Activated CD4-positive, alpha-beta T cell treated with anti-CD3 and anti-CD28 coated beads for 36 hours (primary cell): ENCODE measurements around the gene FYN. TPM values are rescaled to one million over a fixed set of nuclear protein-coding genes. Genes with fewer than 3 reads are reported as not detected.

Source experiments
- ATAC-seq: fragments of 200-7000 bp; cut with Tn5 transposase; one replicate; pipeline ENCODE4 v1.10.0; 2021; ENCODE audit warnings: mild to moderate bottlenecking, moderate library complexity
- CTCF ChIA-PET: fragments of 350-600 bp; sonication (Branson Sonifier 250); formaldehyde crosslinking; loops from one replicate; lab custom pipeline; 2021; ENCODE audit warnings: antibody characterized with exemption; lab: Charles Lee
- POLR2A ChIA-PET: fragments of 350-600 bp; sonication (Branson Sonifier 250); formaldehyde crosslinking; loops from one replicate; lab custom pipeline; 2021; ENCODE audit warnings: antibody characterized with exemption, inconsistent platforms; lab: Charles Lee
- DNase-seq: peaks from one replicate; pipeline ENCODE4 v3.0.0-alpha.2; 2020
- H3K27ac Mint-ChIP-seq: one replicate; pipeline ENCODE4 v1.8.0; 2021; ENCODE audit warnings: mixed read lengths
- H3K27me3 Mint-ChIP-seq: one replicate; pipeline ENCODE4 v1.8.0; 2021; ENCODE audit warnings: mixed read lengths
- H3K36me3 Mint-ChIP-seq: one replicate; pipeline ENCODE4 v1.8.0; 2021; ENCODE audit warnings: low read depth, mixed read lengths
- H3K4me1 Mint-ChIP-seq: one replicate; pipeline ENCODE4 v1.8.0; 2021; ENCODE audit warnings: mixed read lengths
- H3K4me3 Mint-ChIP-seq: one replicate; pipeline ENCODE4 v1.8.0; 2021; ENCODE audit warnings: mild to moderate bottlenecking, moderate library complexity, mixed read lengths
- H3K9me3 Mint-ChIP-seq: one replicate; pipeline ENCODE4 v1.8.0; 2021; ENCODE audit warnings: low read depth, mixed read lengths
- intact Hi-C, 2 experiments: fragments of 100-400 bp; cut with DNase I in 1 of 2; cut with micrococcal nuclease in 1 of 2; formaldehyde crosslinking; loops; one replicate each; pipeline versions ENCODE4 v1.14.2 to v1.15.1; 2022 to 2024; cut with DNase I, micrococcal nuclease
- total RNA-seq, 2 experiments: library from RNA; stranded (reverse); gene quantifications; one replicate each; pipeline ENCODE4 v1.2.3, GENCODE V29; 2021

The FYN gene
- total RNA-seq, 2 experiments from 2014 or later: 345 to 504 TPM

DNA sequence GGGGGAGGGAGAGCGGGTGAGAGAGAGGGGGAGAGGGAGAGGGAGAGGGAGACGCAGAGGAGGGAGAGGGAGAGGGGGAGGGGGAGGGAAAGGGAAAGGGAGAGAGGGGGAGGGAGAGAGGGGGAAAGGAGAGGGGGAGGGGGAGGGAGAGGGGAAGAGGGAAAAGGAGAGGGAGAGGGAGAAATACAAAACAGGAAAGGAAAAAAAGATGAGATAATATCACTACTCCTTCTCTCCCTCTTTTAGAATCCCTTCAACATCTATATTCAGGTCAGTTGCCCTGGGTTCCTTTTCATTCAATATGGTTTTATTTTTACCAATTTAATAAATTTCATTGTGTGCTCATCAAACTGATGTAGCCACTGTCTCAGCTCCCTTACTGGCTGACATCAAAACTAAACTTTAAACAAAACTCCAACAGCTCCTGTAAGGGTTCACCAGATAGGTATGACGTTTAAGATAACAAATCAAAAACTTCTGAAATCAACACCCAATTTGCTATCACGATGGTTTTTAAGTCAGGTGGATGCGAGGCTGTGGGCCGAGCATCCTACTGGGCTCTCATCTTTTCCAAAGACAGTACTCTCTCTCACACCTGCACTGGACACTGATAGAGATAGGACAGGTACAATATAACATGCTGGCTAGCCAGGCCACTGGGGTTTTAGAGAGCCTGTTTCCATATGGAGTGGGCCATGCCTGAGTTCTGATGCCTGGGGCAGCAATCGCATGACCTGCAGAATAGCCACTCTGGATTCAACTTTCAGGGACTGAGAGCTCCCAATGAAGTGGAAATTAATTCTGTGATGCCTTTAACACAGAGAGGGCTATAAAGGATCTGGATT, 99.5 kb downstream of the FYN start:
- ATAC-seq (no peak), DNase-seq (no peak)
- H3K27me3 Mint-ChIP-seq: no peaks in the 10 kb centered on the region
- H3K36me3 Mint-ChIP-seq: peaks cover 62% of the 10 kb centered on the region
- peaks cover 8% of the 10 kb centered on the region for H3K9me3 Mint-ChIP-seq
- H3K27ac Mint-ChIP-seq: peak overlapping the region; percentile 59
- CTCF ChIA-PET: no interaction called here
- peaks cover 92% of the 10 kb centered on the region for H3K4me1 Mint-ChIP-seq
- no peak overlapping the region for H3K4me3 Mint-ChIP-seq
- intact Hi-C loops: no loop called here
- POLR2A ChIA-PET: interaction anchor here (1.1 kb wide), 1 partner anchor 9 kb away, joined by 4 read pairs; no protein-coding TSS in a partner anchor

DNA sequence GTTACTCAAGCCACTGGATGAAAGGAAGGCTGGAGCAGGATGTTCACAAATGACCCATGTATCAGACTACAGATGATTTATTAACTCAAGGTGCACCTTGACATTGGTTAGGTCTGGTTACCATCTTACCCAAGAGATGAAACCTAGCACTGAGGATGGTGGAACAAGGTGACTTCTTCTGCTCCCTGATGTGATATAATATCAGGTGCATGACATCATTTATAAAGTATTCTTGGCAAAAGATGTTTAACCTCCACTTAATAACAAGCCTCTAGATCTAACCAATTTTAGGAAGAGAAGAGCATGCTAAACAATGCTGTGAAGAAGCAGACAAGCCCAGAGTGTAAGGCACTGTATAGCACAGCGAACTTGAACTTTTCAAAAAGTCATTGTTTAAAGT, 100.9 kb downstream of the FYN start:
- CTCF ChIA-PET: no interaction called here

DNA sequence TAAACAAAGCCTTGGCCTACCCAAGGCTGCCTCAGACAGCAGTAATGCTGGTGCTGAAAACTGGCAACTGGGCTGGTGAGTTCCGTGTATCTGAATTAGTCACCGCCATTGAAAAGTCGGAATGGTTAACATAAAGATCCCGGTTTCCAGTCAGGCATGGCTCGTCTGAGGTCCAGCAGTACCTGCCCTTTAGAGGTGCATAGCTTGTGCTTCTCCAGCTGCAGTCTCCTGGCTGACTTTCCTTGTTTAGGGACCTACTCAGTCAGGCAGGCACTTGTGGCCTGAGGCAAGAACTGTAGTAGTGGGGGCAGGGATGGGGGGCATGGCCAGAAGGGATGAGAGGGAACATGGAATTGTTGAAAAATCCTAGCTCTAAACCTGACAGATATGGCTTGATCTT, 101.6 kb downstream of the FYN start:
- ChIA-PET CTCF (interaction anchor here (2.5 kb wide), 1 partner anchor 8 kb away, joined by 7 read pairs; no protein-coding TSS in a partner anchor), POLR2A (no interaction called here)
- Mint-ChIP-seq H3K9me3 (peaks cover 8% of the 10 kb centered on the region), H3K27me3 (no peaks in the 10 kb centered on the region), H3K36me3 (peaks cover 50% of the 10 kb centered on the region), H3K27ac (peak overlapping the region; percentile 68), H3K4me1 (peaks cover 93% of the 10 kb centered on the region), H3K4me3 (no peak overlapping the region)
- DNase-seq: no peak
- ATAC-seq: no peak
- intact Hi-C loops: no loop called here

More for the DNA sequence above, 100.9 kb downstream of the FYN start:
- DNase-seq: no peak
- peaks cover 8% of the 10 kb centered on the region for H3K9me3 Mint-ChIP-seq
- no peak overlapping the region for H3K4me3 Mint-ChIP-seq
- H3K36me3 Mint-ChIP-seq: peaks cover 52% of the 10 kb centered on the region
- peak overlapping the region; percentile 68 for H3K27ac Mint-ChIP-seq
- no peak for ATAC-seq
- POLR2A ChIA-PET: no interaction called here
- H3K4me1 Mint-ChIP-seq: peaks cover 92% of the 10 kb centered on the region
- intact Hi-C loops: no loop called here
- no peaks in the 10 kb centered on the region for H3K27me3 Mint-ChIP-seq

DNA sequence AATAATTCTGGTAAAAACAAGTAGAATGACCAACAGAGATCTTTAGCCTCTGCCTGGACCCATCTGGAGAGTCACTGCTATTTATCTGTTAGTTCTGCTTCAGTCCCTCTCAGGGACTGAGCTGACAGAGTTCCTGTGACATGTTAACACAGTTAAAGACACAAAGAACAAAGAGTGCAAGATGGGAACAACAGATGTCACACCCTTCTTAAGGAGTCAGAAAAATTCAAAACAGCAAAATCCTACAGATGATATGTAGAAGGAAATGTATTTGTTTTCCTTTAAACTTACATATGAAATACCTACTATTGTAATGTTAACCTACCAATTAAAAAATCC, 102.2 kb downstream of the FYN start:
- CTCF ChIA-PET: interaction anchor here (0.7 to 3.7 kb wide), 5 partner anchors 9 to 84 kb away, joined by 3 to 16 read pairs (median 3); no protein-coding TSS in a partner anchor
- intact Hi-C loops: no loop called here
- Mint-ChIP-seq H3K9me3 (peaks cover 8% of the 10 kb centered on the region), H3K4me1 (peaks cover 93% of the 10 kb centered on the region), H3K27me3 (no peaks in the 10 kb centered on the region), H3K27ac (peak overlapping the region; percentile 99), H3K4me3 (no peak overlapping the region), H3K36me3 (peaks cover 53% of the 10 kb centered on the region)
- no peak for ATAC-seq
- POLR2A ChIA-PET: interaction anchor here (0.8 kb wide), 2 partner anchors 13 to 29 kb away, joined by 3 to 6 read pairs; no protein-coding TSS in a partner anchor
- no peak for DNase-seq

DNA sequence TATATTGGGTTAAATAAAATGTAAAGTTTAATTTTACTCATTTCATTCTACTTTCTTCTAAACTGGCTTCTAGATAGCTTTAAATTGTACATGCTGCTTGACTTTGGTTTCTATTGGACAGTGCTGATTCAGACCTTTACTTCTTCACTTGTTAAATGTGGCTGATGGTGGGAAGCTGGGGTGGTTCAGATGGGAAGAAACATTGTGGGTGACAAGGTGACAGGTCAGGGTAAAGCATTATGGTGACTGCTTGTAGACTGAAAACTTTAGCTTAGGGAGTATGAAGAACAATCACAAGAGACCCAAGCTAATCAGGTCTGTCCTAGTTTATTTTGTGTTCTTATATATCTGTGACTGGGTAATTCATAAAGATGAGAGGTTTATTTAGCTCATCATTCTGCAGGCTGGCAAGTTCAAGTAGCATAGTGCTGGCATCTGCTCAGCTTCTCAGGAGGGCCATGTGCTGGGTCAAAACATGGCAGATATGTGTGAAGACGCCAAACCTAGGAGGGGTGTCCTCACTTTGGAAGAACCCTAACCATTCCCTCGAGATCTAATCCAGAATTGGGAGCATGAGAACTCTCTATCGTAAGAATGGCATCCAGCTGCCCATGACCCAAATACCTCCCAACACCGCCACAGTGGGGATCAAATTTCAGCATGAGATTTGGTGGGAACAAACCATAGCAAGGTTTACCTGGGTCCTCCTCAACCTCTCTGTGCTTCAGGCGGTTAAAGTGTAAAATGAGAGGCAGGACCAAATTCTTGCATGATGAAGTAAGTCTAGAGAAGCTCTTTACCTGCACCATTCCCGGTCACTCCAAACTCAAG, 102.8 kb downstream of the FYN start:
- Mint-ChIP-seq H3K27ac (peak overlapping the region; percentile 99), H3K4me1 (peaks cover 93% of the 10 kb centered on the region), H3K36me3 (peaks cover 52% of the 10 kb centered on the region), H3K27me3 (no peaks in the 10 kb centered on the region), H3K9me3 (peaks cover 8% of the 10 kb centered on the region), H3K4me3 (no peak overlapping the region)
- intact Hi-C loops: no loop called here
- CTCF ChIA-PET: interaction anchor here (0.6 to 3.7 kb wide), 11 partner anchors 9 to 84 kb away, joined by 3 to 16 read pairs (median 3); no protein-coding TSS in a partner anchor
- POLR2A ChIA-PET: interaction anchor here (0.6 to 0.8 kb wide), 3 partner anchors 7 to 30 kb away, joined by 3 to 6 read pairs (median 3); no protein-coding TSS in a partner anchor
- DNase-seq: no peak
- peak; percentile 7 for ATAC-seq

DNA sequence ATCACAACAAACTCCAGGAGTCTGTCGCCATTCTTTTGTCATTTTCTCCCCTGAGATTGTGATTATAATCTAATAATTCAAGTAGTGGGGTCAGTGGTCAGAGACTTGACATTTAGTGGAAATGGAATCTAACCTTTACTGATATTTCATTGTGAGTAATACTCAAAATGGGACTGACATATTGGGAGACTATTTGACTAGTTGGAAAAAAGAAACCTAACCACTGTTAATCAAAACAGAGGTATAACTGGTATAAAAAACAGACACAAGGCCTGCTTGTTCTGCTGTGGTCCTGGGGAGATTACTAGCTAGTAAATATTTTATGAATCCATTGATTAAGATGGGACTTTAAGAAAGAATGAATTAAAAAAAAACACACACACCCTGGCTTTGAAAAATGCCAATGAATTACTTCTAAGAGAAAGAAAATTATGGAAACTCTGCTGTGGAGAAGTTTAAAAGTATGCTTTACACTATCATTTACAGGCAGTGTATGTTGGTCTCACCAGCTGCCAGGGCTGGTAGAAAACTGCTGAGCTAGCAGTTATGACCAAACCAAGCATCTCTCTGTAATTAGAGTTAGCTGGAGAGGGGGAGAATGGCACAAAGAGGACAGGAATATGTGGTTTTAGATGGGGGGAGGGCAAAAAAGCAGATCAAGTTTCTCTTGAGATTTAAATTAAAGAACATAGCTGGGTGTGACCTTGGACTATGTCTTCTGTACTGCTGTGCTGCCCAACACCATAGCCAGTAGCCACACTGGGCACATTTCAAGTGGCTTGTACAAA, 103.7 kb downstream of the FYN start:
- H3K4me3 Mint-ChIP-seq: peak overlapping the region; percentile 3
- ATAC-seq (no peak), DNase-seq (no peak)
- intact Hi-C loops: loop anchor here in 1 of 2 experiments (10.0 kb wide), 1 partner anchor 285 kb away; the partner anchor contains the start of gene REV3L
- H3K36me3 Mint-ChIP-seq: peaks cover 54% of the 10 kb centered on the region
- POLR2A ChIA-PET: interaction anchor here (0.6 kb wide), 1 partner anchor 8 kb away, joined by 3 read pairs; no protein-coding TSS in a partner anchor
- CTCF ChIA-PET: interaction anchor here (0.6 to 3.7 kb wide), 12 partner anchors 10 to 180 kb away, joined by 3 to 16 read pairs (median 3); no protein-coding TSS in a partner anchor
- H3K4me1 Mint-ChIP-seq: peaks cover 93% of the 10 kb centered on the region
- H3K27me3 Mint-ChIP-seq: no peaks in the 10 kb centered on the region
- H3K9me3 Mint-ChIP-seq: peaks cover 8% of the 10 kb centered on the region
- peak overlapping the region; percentile 99 for H3K27ac Mint-ChIP-seq

DNA sequence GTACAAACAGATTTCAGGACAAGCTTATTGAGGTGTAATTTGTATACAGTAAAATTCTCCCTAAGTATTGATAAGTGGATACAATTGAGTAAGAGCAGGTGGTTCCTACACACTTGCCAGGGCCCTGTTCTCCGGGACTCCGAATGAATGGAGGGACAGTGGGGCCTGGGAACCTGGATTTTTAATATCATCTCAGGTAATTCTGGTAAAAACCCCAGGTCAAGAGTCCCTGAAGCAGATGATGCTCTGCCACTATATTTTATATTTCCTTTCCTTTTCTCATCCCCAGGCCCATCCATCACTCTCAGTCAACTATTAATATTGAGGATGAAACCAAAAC, 104.9 kb downstream of the FYN start:
- peaks cover 8% of the 10 kb centered on the region for H3K9me3 Mint-ChIP-seq
- intact Hi-C loops: loop anchor here in 1 of 2 experiments (1.0 to 10.0 kb wide), 2 partner anchors 8 to 284 kb away; partner anchors contain the start of gene REV3L
- no peaks in the 10 kb centered on the region for H3K27me3 Mint-ChIP-seq
- ChIA-PET CTCF (interaction anchor here (0.6 to 3.7 kb wide), 5 partner anchors 9 to 1389 kb away, joined by 3 to 16 read pairs (median 7); no protein-coding TSS in a partner anchor), POLR2A (interaction anchor here (0.6 to 1.7 kb wide), 3 partner anchors 56 to 75 kb away, joined by 3 to 4 read pairs (median 3); no protein-coding TSS in a partner anchor)
- peaks cover 54% of the 10 kb centered on the region for H3K36me3 Mint-ChIP-seq
- DNase-seq (no peak), ATAC-seq (no peak)
- peaks cover 93% of the 10 kb centered on the region for H3K4me1 Mint-ChIP-seq
- peak overlapping the region; percentile 99 for H3K27ac Mint-ChIP-seq
- no peak overlapping the region for H3K4me3 Mint-ChIP-seq

DNA sequence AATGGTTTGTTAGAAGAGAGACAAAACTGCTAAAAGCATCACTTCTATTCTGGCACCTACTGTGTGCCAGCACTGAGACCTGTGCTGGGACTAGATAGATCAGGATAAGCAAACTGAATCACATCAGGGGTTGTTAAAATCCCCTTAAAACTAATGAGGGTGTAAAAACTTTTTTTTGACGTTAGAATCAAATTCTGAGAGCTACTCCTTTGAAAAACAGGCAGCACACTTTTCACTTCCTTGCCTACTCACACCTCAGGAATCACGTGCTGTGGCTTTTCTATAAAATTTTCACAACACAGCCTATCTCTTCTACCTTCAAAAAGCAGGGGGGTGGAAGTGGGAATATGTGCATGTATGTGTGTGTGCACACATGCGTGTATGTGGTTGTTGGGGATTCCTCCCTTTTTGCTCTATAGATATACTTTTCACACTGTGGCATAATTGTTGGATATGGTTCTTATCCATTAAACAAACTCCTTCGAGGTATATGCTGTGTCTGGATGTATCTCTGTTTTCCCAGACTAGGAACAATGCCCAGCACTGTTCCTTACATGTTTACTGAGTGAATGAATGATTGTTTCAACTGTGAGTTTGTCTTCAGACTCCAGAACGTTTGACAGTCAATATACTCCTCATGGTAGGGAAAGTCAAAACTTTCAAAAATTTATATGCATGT, 105.4 kb downstream of the FYN start:
- peaks cover 96% of the 10 kb centered on the region for H3K4me1 Mint-ChIP-seq
- ChIA-PET POLR2A (interaction anchor here (0.6 to 1.7 kb wide), 4 partner anchors 38 to 76 kb away, joined by 3 to 4 read pairs (median 3); no protein-coding TSS in a partner anchor), CTCF (interaction anchor here (0.6 to 3.7 kb wide), 5 partner anchors 9 to 1388 kb away, joined by 3 to 16 read pairs (median 7); no protein-coding TSS in a partner anchor)
- no peak for DNase-seq
- H3K4me3 Mint-ChIP-seq: peak overlapping the region; percentile 13
- no peaks in the 10 kb centered on the region for H3K27me3 Mint-ChIP-seq
- ATAC-seq: peak; percentile 2
- intact Hi-C loops: loop anchor here in 1 of 2 experiments (1.0 to 10.0 kb wide), 2 partner anchors 8 to 283 kb away; partner anchors contain the start of gene REV3L
- peak overlapping the region; percentile 99 for H3K27ac Mint-ChIP-seq
- H3K9me3 Mint-ChIP-seq: peaks cover 8% of the 10 kb centered on the region
- peaks cover 55% of the 10 kb centered on the region for H3K36me3 Mint-ChIP-seq

DNA sequence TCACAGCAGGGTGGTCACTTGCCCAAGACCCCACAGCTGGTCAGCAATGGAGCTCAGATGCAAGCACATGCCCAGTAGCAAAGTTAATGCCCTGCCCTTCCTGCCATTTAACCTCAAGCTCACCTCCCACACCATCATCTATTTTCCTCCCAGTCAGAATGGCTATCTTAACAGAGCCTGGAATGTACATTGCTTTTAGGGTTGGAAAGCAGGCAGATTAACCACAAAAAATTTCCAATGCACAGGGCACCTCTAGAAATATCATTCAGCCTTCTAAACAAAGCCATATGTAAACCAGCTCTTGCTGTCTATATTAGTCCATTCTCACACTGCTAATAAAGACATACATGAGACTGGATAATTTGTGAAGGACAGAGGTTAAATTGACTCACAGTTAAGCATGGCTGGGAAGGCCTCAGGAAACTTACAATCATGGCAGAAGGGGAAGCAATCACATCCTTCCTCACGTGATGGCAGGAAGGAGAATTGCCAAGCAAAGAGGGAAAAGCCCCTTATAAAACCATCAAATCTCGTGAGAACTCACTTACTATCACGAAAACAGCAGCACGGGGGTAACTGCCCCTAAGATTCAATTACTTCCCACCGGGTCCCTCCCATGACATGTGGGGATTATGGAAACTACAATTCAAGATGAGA, 106.9 kb downstream of the FYN start:
- peaks cover 8% of the 10 kb centered on the region for H3K9me3 Mint-ChIP-seq
- POLR2A ChIA-PET: interaction anchor here (0.6 to 1.7 kb wide), 5 partner anchors 13 to 71 kb away, joined by 3 to 8 read pairs (median 4); no protein-coding TSS in a partner anchor
- H3K4me3 Mint-ChIP-seq: peak overlapping the region; percentile 68
- intact Hi-C loops: loop anchor here in 1 of 2 experiments (10.0 kb wide), 1 partner anchor 282 kb away; the partner anchor contains the start of gene REV3L
- H3K27ac Mint-ChIP-seq: peak overlapping the region; percentile 99
- CTCF ChIA-PET: interaction anchor here (0.7 to 2.6 kb wide), 8 partner anchors 11 to 226 kb away, joined by 3 to 8 read pairs (median 4); no protein-coding TSS in a partner anchor
- H3K36me3 Mint-ChIP-seq: peaks cover 49% of the 10 kb centered on the region
- no peaks in the 10 kb centered on the region for H3K27me3 Mint-ChIP-seq
- DNase-seq (no peak), ATAC-seq (no peak)
- H3K4me1 Mint-ChIP-seq: peaks cover 99% of the 10 kb centered on the region
